ENCODE data around the gene NFKBIB. TPM values are rescaled to one million over a fixed set of nuclear protein-coding genes. Genes with fewer than 3 reads are reported as not detected.
"Not testable (repeated sequence)": the region's sequence is repeated elsewhere in the genome, so short reads cannot be mapped to it uniquely, and the experiment has no call there.

Gene NFKBIB
- total RNA-seq, 1 donor from 2014 or later: 22.0 TPM

DNA sequence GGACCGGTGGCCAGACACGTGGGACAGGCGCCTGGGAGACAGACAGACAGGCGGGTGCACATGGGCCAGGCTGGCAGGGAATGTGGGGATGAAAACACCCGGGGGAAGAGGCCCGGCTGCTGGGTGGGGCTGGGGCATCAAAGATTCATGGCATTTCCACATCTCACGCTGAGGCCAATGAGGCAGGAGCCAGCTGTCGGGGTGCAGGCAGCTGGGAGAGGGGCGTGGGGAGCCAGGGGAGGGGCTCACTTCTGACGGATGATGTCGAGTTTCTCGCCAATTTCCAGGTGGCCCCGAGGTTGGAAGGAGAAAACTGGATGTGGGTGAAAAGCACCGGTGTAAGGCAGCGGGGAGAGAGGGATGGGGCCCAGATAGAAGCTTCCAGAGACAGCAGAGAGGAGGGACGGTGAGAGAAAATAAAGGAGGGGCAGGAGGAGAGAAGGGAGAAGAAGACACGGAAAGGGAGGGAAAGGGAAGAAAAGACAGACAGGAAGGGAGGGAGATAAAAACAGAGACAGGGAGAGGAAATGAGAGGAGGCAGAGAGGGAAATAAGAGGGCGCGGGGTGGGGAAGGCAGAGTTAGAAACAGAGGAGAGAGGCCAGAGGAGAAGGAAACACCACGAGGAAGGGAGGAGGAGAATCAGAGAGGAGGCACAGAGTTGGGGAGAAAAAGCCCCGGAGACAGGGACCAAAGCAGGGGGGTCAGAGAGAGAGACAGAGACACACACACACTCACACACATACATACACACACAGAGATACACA, 20.2 kb downstream of the NFKBIB start:
- DNase-seq (ENCODE audit: low spot score): no peak
- intact Hi-C loops (cut with DNase I): no loop called here

GRCh38 chr19:38920602-38921419, 21.0 kb downstream of the NFKBIB start:
- intact Hi-C loops (cut with DNase I): no loop called here
- DNase-seq (ENCODE audit: low spot score): no peak

DNA sequence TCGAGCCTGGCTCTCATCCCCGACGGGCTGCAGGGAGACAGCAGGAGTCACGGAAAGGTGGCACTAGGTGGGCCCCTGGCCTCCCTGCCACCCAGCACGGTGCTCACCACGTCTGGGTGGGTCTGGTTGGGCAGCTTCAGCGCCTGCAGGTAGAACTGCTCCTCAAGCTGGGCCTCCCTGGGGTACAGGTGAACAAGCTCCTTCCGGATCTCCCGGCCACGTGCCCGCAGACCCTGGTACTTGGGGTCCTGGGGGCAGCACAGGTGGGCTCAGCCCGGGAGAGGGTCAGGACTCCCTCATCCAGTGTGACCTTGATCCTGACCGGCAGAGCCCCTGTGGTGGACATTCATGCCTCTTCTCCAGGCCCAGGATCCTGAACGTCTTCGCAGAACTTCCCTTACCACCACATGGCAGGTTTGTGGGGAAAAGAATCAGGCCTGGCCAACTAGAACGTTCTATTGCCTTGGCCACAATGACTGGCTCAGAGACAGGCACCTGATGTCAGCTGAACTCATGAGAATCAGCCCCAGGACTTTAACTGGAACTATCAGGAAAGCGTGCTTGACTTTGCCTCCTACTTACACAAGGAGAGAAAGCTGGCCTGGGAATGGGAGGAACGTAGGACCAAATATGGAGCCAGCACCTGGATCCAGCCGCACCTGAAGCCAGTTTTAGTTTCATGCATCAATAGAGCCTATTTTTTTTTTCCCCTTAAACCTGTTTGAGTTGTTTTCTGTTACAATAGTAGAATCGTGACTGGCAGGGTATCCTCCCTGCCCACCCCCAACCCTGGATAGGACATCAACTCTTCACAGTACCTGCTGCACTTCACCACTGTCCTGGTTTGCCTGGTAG, 21.9 kb downstream of the NFKBIB start:
- intact Hi-C loops (cut with DNase I): no loop called here
- no peak for DNase-seq (ENCODE audit: low spot score)

- no peak for DNase-seq (ENCODE audit: low spot score)
- intact Hi-C loops (cut with DNase I): no loop called here
These were observed 22.7 kb downstream of the NFKBIB start for GRCh38 chr19:38922482-38922881.

DNA sequence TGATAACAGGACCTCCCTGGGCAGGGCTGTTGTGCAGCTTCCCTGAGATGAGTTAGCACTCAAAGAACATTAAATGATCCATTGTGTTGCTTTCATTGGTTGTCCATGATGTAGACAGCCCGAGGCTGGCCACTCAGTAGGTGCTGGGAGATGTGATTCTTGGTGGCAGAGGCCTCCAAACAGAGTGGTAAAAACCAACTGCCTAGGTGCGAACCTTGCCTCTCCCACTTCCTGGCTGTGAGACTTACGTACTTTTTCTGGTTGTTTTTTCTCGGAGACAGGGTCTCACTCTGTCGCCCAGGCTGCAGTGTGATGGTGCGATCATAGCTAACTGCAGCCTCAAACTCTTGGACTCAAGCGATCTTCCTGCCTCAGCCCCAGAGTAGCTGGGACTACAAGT, 24.6 kb downstream of the NFKBIB start:
- intact Hi-C loops (cut with DNase I): no loop called here
- DNase-seq (ENCODE audit: low spot score): no peak

DNA sequence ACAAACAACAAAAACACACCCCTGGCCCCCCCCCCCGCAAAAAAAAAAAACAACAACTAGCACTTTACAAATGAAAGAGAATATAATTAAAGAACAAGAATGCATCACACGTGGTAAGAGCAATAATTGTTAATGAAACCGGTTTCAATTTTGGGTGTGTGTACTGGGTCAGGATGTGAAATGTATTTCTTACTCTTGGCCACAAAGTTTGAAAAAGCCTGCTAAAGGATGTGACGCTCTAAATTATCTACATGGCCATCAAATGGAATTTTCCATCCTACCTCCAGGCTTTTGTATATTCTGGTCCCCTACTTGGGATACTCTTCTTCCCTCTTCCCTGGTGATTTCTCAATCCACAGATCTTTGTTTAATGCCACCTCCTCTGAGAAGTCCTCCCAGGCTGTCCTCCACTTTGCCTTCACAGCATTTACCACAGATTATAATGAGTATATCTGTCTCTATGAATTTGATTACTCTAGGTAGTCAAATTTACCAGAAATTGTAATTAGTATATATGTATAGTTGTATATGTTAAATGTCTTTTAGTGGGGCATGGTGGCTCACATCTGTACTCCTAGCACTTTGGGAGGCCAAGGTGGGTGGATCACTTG, 28.7 kb downstream of the NFKBIB start:
- no peak for DNase-seq (ENCODE audit: low spot score)
- intact Hi-C loops (cut with DNase I): no loop called here

- peak; percentile 96 for DNase-seq (ENCODE audit: low spot score)
- intact Hi-C loops (cut with DNase I): loop anchor here (2.0 to 5.0 kb wide), 4 partner anchors 31 to 528 kb away; partner anchors contain the start of genes FAM98C, NFKBIB and SIRT2
These were observed 30.4 kb downstream of the NFKBIB start, which contains the start of gene SARS2 for GRCh38 chr19:38929929-38930775. TSS of gene SARS2 (minus strand) at chr19:38930763. CDS start at chr19:38930736, 27 bp downstream.

DNA sequence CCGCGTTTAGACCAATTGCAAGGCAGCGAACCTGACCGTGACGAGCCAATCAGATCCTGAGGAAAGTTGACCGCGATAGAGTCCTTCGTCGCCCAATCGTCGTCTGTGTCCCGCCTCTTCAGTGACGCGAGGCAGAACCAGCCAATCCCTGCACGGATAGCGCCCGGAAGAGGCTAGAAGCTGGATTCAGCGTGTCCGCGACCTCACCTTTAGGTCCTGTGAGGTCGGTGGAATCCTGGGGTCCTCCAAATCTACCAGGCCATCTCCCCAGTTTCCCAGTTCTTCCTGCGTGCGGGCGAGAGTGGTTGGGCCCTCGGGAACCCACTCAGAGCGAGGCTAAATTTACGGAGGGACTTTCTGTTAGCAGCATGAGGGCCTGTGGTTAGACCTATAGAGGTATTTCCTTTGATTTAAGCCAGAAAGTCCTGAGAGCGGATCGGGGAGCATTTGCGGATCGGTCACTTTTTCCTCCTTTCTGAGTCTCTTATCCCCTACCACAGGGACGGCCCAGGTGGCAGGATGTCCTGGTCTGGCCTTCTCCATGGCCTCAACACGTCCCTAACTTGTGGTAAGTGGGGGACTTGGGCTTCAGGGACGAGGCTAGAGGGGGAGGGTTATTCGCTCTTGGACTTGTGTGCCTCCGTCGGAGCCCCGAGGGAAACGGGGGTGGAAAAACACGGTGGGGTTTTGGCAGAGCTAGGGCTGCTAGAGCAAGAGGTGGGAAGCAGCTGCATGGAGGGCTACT, 31.2 kb downstream of the NFKBIB start, which contains the start of gene MRPS12:
Gene MRPS12 (plus strand): TSS at position 169 of the 745 bp plus-strand sequence. CDS start 351 bp downstream, at position 520.
- DNase-seq (ENCODE audit: low spot score): peak; percentile 99
- intact Hi-C loops (cut with DNase I): loop anchor here (2.0 to 5.0 kb wide), 4 partner anchors 32 to 529 kb away; partner anchors contain the start of genes FAM98C, NFKBIB and SIRT2

DNA sequence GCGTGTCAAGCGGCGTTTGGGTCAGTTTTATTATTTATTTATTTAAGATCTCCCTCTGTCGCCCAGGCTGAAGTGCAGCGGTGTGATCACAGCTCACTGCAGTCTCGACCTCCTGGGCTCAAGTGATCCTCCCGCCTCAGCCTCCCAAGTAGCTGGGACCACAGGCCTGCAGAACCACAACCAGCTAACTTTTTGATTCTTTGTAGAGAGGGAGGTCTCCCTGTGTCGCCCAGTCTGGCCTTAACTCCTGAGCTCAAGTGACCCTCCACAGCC, 31.7 kb downstream of the NFKBIB start:
- DNase-seq (ENCODE audit: low spot score): no peak
- intact Hi-C loops (cut with DNase I): loop anchor here (2.0 to 5.0 kb wide), 4 partner anchors 33 to 529 kb away; partner anchors contain the start of genes FAM98C, NFKBIB and SIRT2

GRCh38 chr19:38932425-38933179, 32.8 kb downstream of the NFKBIB start:
- intact Hi-C loops (cut with DNase I): loop anchor here (5.0 kb wide), 2 partner anchors 295 to 530 kb away; partner anchors contain the start of gene FAM98C

GRCh38 chr19:38933544-38933943, 33.8 kb downstream of the NFKBIB start:
- no peak for DNase-seq (ENCODE audit: low spot score)
- intact Hi-C loops (cut with DNase I): loop anchor here (5.0 kb wide), 2 partner anchors 296 to 531 kb away; partner anchors contain the start of gene FAM98C

More at GRCh38 chr19:38932425-38933179, 32.8 kb downstream of the NFKBIB start:
- DNase-seq (ENCODE audit: low spot score): no peak

GRCh38 chr19:38939957-38940356, 40.2 kb downstream of the NFKBIB start:
- intact Hi-C loops (cut with DNase I): no loop called here
- DNase-seq (ENCODE audit: low spot score): no peak

DNA sequence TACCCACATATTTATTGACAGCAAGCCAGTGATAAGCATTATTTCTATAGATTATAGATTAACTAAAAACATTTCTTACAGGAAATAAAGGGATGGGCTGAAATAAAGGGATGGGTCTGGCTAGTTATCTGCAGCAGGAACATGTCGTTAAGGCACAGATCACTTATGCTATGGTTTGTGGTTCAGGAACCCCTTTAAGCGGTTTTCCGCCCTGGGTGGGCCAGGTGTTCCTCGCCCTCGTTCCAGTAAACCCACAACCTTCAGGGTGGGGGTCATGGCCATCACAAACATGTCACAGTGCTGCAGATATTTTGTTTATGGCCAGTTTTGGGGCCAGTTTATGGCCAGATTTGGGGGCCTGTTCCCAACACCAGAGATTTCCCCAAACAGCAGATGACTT, 41.7 kb downstream of the NFKBIB start:
- intact Hi-C loops (cut with DNase I); DNase-seq (ENCODE audit: low spot score): not testable (repeated sequence)

- no peak for DNase-seq (ENCODE audit: low spot score)
- intact Hi-C loops (cut with DNase I): no loop called here
These were observed 42.2 kb downstream of the NFKBIB start for GRCh38 chr19:38941979-38942378.

GRCh38 chr19:38942471-38943181, 42.9 kb downstream of the NFKBIB start:
- intact Hi-C loops (cut with DNase I): no loop called here
- no peak for DNase-seq (ENCODE audit: low spot score)

GRCh38 chr19:38944981-38945506, 45.3 kb downstream of the NFKBIB start:
- intact Hi-C loops (cut with DNase I): no loop called here
- no peak for DNase-seq (ENCODE audit: low spot score)
